Measurements from ENCODE around the gene MAGI2. TPM values are rescaled to one million over a fixed set of nuclear protein-coding genes. Genes with fewer than 3 reads are reported as not detected.
A peak's percentile ranks its signal among the peaks of the same experiment; 100 is the strongest.

The MAGI2 gene
- total RNA-seq, 1 experiment from 2014 or later: 0.25 TPM

DNA sequence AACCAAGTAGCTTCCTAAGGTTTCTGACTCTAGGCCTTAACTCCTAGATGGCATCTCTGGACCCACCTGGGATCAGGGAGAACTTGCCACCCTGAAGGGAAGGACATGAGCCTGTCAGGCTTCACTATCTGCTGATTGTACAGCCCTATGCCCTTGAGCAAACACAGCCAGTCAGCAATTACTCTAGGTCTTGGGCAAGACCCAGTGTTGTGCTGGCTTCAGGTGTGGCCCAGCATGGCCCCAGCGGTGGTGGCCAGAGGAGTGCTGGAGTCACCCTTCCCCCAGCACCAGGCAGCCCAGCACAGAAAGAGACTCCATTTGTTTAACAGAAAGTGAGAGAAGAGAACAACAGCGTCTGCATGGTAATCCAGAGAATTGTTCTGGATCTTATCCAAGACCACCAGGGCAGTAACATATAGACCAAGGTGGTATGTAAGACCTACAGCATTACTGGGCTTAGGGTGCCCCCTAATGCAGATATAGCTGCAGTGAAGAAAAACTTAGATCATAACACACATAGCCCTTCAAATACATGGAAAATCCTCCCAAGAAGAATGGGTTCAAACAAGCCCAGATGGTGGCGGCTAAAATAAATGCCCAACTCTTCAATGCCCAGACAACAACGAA lies 207.7 kb downstream of the MAGI2 start:
- H3K4me1 ChIP-seq: no peaks in the 10 kb centered on the region
- no peaks in the 10 kb centered on the region for H3K36me3 ChIP-seq (ENCODE audit: control insufficient read depth, insufficient read depth, low read length)
- Mint-ChIP-seq H3K9me3 (ENCODE audit: unreplicated experiment) (no peaks in the 10 kb centered on the region), H3K27ac (ENCODE audit: unreplicated experiment) (no peak overlapping the region), H3K36me3 (ENCODE audit: insufficient read depth, unreplicated experiment) (no peaks in the 10 kb centered on the region), H3K4me3 (ENCODE audit: unreplicated experiment) (no peak overlapping the region), H3K4me1 (ENCODE audit: low read depth, unreplicated experiment) (no peaks in the 10 kb centered on the region), H3K27me3 (ENCODE audit: insufficient read depth, unreplicated experiment) (peaks cover 5% of the 10 kb centered on the region)
- H3K27me3 ChIP-seq (replicated peaks; ENCODE audit: control insufficient read depth, insufficient read depth, low read length): no peaks in the 10 kb centered on the region
- TF ChIP-seq, protein P1, sequence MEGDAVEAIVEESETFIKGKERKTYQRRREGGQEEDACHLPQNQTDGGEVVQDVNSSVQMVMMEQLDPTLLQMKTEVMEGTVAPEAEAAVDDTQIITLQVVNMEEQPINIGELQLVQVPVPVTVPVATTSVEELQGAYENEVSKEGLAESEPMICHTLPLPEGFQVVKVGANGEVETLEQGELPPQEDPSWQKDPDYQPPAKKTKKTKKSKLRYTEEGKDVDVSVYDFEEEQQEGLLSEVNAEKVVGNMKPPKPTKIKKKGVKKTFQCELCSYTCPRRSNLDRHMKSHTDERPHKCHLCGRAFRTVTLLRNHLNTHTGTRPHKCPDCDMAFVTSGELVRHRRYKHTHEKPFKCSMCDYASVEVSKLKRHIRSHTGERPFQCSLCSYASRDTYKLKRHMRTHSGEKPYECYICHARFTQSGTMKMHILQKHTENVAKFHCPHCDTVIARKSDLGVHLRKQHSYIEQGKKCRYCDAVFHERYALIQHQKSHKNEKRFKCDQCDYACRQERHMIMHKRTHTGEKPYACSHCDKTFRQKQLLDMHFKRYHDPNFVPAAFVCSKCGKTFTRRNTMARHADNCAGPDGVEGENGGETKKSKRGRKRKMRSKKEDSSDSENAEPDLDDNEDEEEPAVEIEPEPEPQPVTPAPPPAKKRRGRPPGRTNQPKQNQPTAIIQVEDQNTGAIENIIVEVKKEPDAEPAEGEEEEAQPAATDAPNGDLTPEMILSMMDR (IDR thresholded peaks at IDR 0.05; ENCODE audit: insufficient read depth in 1 of 2, low read depth in 1 of 2, low read length in 1 of 2, severe bottlenecking in 1 of 2, unreplicated experiment in 1 of 2): peak in 1 of 2 experiments; percentile 14
- BruUV-seq (replicated peaks): no TSS peak
- CTCF ChIA-PET: no interaction called here
- POLR2A ChIA-PET: no interaction called here
- H3K4me3 ChIP-seq (ENCODE audit: low read depth, low read length): no peak overlapping the region
- no peaks in the 10 kb centered on the region for H3K9me3 ChIP-seq
- intact Hi-C loops (cut with micrococcal nuclease; ENCODE audit: unreplicated experiment): no loop called here
- no peak for DNase-seq

DNA sequence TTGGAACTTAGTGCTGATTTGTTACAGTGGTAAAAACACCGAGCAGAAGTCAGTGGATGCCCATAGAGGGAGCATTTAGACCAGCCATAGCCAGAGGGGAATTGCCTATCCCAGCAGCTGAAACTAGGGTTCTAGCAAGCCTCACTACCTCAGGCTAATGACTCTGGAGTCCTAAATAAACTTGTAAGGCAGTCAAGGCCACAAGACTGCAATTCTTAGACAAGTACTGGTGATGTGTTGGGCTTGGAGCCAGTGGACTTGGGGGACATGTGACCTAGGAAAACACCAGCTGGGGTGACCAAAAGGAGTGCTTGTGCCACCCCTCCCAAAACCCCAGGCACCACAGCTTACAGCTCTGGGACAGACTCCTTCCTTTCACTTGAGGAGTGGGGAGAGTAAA lies 209.0 kb downstream of the MAGI2 start:
- Mint-ChIP-seq H3K27ac (ENCODE audit: unreplicated experiment) (no peak overlapping the region), H3K9me3 (ENCODE audit: unreplicated experiment) (no peaks in the 10 kb centered on the region), H3K4me3 (ENCODE audit: unreplicated experiment) (no peak overlapping the region), H3K27me3 (ENCODE audit: insufficient read depth, unreplicated experiment) (peaks cover 7% of the 10 kb centered on the region), H3K36me3 (ENCODE audit: insufficient read depth, unreplicated experiment) (no peaks in the 10 kb centered on the region), H3K4me1 (ENCODE audit: low read depth, unreplicated experiment) (no peaks in the 10 kb centered on the region)
- no peaks in the 10 kb centered on the region for H3K4me1 ChIP-seq
- no peaks in the 10 kb centered on the region for H3K27me3 ChIP-seq (replicated peaks; ENCODE audit: control insufficient read depth, insufficient read depth, low read length)
- ChIA-PET CTCF (no interaction called here), POLR2A (no interaction called here)
- TF ChIP-seq, protein P1 (IDR thresholded peaks at IDR 0.05; ENCODE audit: insufficient read depth in 1 of 2, low read depth in 1 of 2, low read length in 1 of 2, severe bottlenecking in 1 of 2, unreplicated experiment in 1 of 2): no peak
- no TSS peak for BruUV-seq (replicated peaks)
- H3K4me3 ChIP-seq (ENCODE audit: low read depth, low read length): no peak overlapping the region
- no peaks in the 10 kb centered on the region for H3K9me3 ChIP-seq
- no peaks in the 10 kb centered on the region for H3K36me3 ChIP-seq (ENCODE audit: control insufficient read depth, insufficient read depth, low read length)
- DNase-seq: no peak
- intact Hi-C loops (cut with micrococcal nuclease; ENCODE audit: unreplicated experiment): no loop called here

DNA sequence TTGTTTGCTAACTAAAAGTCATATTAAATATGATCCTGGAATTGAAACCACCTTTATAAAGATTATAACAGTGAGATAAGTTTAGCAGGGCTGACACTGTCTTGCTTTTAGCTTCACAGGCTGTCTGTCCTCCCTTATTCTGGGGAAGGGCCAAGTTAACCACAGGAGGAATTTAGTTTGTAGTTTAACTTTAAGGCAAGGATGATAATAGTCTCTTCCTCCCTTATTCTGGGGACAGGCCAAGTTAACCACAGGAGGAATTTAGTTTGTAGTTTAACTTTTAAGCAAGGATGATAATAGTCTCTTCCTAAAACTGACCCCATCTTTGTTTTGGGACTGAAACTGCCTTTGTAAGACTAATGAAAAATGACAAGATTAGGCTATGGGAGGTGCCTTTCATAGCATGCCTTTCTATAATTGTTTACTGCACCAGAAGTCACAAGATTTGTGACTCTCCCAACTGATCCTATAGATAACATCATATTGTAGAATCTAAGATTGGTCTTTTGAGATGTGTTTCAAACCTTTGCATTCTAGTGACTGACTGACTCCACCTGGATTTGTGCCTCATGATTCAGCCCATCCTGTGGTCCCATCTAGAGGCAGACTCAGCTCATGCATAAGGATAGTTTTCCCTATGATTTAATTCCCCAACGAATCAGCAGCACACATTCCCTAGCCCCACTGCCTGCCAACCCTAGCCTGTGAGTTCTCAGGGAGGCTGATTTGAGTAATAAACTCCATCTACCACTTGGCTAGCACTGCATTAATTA lies 212.0 kb downstream of the MAGI2 start:
- TF ChIP-seq, protein P1 (IDR thresholded peaks at IDR 0.05; ENCODE audit: insufficient read depth in 1 of 2, low read depth in 1 of 2, low read length in 1 of 2, severe bottlenecking in 1 of 2, unreplicated experiment in 1 of 2): no peak
- no peak overlapping the region for H3K27ac Mint-ChIP-seq (ENCODE audit: unreplicated experiment)

More for the DNA sequence above, 212.0 kb downstream of the MAGI2 start:
- intact Hi-C loops (cut with micrococcal nuclease; ENCODE audit: unreplicated experiment): no loop called here
- Histone ChIP-seq H3K27me3 (replicated peaks; ENCODE audit: control insufficient read depth, insufficient read depth, low read length) (no peaks in the 10 kb centered on the region), H3K36me3 (ENCODE audit: control insufficient read depth, insufficient read depth, low read length) (no peaks in the 10 kb centered on the region), H3K4me3 (ENCODE audit: low read depth, low read length) (no peak overlapping the region), H3K9me3 (no peaks in the 10 kb centered on the region), H3K4me1 (no peaks in the 10 kb centered on the region)
- Mint-ChIP-seq H3K4me1 (ENCODE audit: low read depth, unreplicated experiment) (no peaks in the 10 kb centered on the region), H3K9me3 (ENCODE audit: unreplicated experiment) (no peaks in the 10 kb centered on the region), H3K36me3 (ENCODE audit: insufficient read depth, unreplicated experiment) (no peaks in the 10 kb centered on the region), H3K27me3 (ENCODE audit: insufficient read depth, unreplicated experiment) (peaks cover 3% of the 10 kb centered on the region), H3K4me3 (ENCODE audit: unreplicated experiment) (no peak overlapping the region)
- ChIA-PET POLR2A (no interaction called here), CTCF (no interaction called here)
- no peak for DNase-seq
- BruUV-seq (replicated peaks): no TSS peak
